Stomach (tissue), 4 donors: ENCODE results near the gene CDKN1C.

Experiments used
- CTCF ChIP-seq, 7 experiments: fragments of 450-650 bp in 4 of 7; fragments of 200-600 bp in 3 of 7; sonication (generic) in 3 of 7; IDR thresholded peaks; one replicate each; pipeline ENCODE4 v1.5.1; 2016 to 2019; ENCODE audit warnings: antibody characterized with exemption in 7 of 7, control low read depth in 2 of 7, mild to moderate bottlenecking in 1 of 7
- POLR2A ChIP-seq, 4 donors: fragments of 450-650 bp; IDR thresholded peaks; one replicate each; pipeline ENCODE4 v1.6.1; 2016; ENCODE audit warnings: antibody characterized with exemption in 4 of 4, control low read depth in 2 of 4, mild to moderate bottlenecking in 1 of 4, moderate library complexity in 1 of 4

- TF ChIP-seq CTCF (IDR thresholded peaks at IDR 0.05), result no peak
- no peak for TF ChIP-seq POLR2A (IDR thresholded peaks at IDR 0.05)
Observed at GRCh38 chr11:2898366-2899079, 12.9 kb upstream of the CDKN1C start.
